GM12878 (cell line): ENCODE measurements around the gene KCNJ14. TPM values are rescaled to one million over a fixed set of nuclear protein-coding genes. Genes with fewer than 3 reads are reported as not detected.

Experiments
- CHD2 ChIP-seq: IDR thresholded peaks from 2 replicates; pipeline ENCODE4 v1.6.1; 2011; ENCODE audit warnings: low read depth, low read length, improper control_type of control experiment, borderline replicate concordance
- HCFC1 ChIP-seq: fragments of 150-350 bp; IDR thresholded peaks from 2 replicates; pipeline ENCODE4 v1.6.1; 2014; ENCODE audit warnings: low read length
- NFYA ChIP-seq: IDR thresholded peaks from 2 replicates; pipeline ENCODE4 v1.6.1; 2011; ENCODE audit warnings: low read depth, mild to moderate bottlenecking, low read length, improper control_type of control experiment, borderline replicate concordance
- PAX8 ChIP-seq: fragments of 450-650 bp; IDR thresholded peaks from 2 replicates; pipeline ENCODE4 v1.6.1; 2017; ENCODE audit warnings: mild to moderate bottlenecking, moderate library complexity
- RFX5 ChIP-seq: IDR thresholded peaks from 2 replicates; pipeline ENCODE4 v1.6.1; 2011; ENCODE audit warnings: low read depth, low read length, improper control_type of control experiment
- SMAD1 ChIP-seq: fragments of 450-650 bp; IDR thresholded peaks from 2 replicates; pipeline ENCODE4 v1.6.1; 2018; ENCODE audit warnings: mild to moderate bottlenecking, low read depth; ENCODE audit not compliant: partially characterized antibody
- ZNF217 ChIP-seq: fragments of 450-650 bp; IDR thresholded peaks from 2 replicates; pipeline ENCODE4 v1.6.1; 2017; ENCODE audit warnings: antibody characterized with exemption, mild to moderate bottlenecking
- polyA plus RNA-seq, 11 experiments: library from polyadenylated mRNA; depleted of rRNA in 4 of 11; unstranded in 6 of 11; stranded (reverse) in 5 of 11; fragments of >200 nt; fragmentation: Nextera tagmentation in 4 of 11; fragmentation: Illumina TruSeq in 1 of 11; extraction: Ambion mirVana in 4 of 11; extraction: Trizol in 1 of 11; gene quantifications; 1 replicate in 1 of 11; 2 replicates in 10 of 11; pipeline versions ENCODE4 v1.2.1 to v1.2.3, GENCODE V29; 2011 to 2016; ENCODE audit warnings: inconsistent platforms in 2 of 11, missing spikeins in 2 of 11, low read depth in 1 of 11
- total RNA-seq, 4 experiments: library from RNA; depleted of rRNA in 3 of 4; stranded (reverse); fragments of >200 nt in 3 of 4; fragmentation: Illumina TruSeq in 1 of 4; extraction: Trizol in 1 of 4; gene quantifications; 2 replicates each; pipeline versions ENCODE4 v1.2.1 to v1.2.3, GENCODE V29; 2013 to 2021
- TF ChIP-seq, protein P1 (sequence below): fragments of 450-650 bp; IDR thresholded peaks from 2 replicates; pipeline ENCODE4 v1.6.1; 2016; ENCODE audit warnings: mild to moderate bottlenecking
- TF ChIP-seq, protein P2 (sequence below): fragments of 450-650 bp; IDR thresholded peaks from 2 replicates; pipeline ENCODE4 v1.6.1; 2014; ENCODE audit warnings: mild to moderate bottlenecking

KCNJ14 gene
- total and polyA plus RNA-seq, 10 of the 15 experiments (the other 5 are each of a cell fraction or from before 2014, with no cell fraction given): 0.24 to 1.4 (median 0.42) TPM

DNA sequence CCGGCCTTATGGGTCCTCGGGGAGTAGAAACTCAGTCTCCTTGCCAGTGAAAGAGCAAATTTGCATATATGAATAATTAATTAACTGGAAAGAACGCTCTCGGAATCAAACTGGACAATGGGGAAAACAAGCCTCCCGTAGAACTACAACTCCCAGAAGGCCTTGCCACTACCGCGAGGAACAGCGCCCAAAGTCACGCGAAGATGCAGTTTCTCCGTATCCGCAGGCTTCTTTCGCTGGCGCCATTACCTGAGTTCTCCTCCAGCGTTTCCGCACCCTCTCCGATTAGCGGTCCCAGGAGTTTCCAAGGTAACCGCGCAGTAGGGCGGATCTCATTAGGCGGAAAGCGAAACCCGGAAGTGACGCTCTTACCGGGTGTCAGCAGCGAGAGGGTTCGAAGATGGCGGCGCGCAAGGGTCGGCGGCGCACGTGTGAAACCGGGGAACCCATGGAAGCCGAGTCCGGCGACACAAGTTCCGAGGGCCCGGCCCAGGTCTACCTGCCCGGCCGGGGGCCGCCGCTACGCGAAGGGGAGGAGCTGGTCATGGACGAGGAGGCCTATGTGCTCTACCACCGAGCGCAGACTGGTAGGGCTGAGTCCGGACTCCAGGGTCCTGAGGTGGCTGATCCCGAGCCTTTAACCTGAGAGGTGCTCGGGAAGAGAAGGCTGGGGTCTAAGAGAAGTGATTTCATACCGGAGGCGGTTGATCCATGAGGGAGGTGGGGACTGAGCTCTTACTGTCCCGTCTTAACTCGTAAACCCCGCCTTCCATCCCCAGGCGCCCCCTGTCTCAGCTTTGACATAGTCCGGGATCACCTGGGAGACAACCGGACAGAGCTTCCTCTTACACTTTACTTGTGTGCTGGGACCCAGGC lies 9.5 kb upstream of the KCNJ14 start, which contains the start of gene GRWD1 (continued):
- TF ChIP-seq HCFC1 (peak; percentile 95), NFYA (no peak), SMAD1 (no peak), RFX5 (no peak), CHD2 (peak; percentile 99), PAX8 (no peak), ZNF217 (no peak)
- TF ChIP-seq, protein P1, sequence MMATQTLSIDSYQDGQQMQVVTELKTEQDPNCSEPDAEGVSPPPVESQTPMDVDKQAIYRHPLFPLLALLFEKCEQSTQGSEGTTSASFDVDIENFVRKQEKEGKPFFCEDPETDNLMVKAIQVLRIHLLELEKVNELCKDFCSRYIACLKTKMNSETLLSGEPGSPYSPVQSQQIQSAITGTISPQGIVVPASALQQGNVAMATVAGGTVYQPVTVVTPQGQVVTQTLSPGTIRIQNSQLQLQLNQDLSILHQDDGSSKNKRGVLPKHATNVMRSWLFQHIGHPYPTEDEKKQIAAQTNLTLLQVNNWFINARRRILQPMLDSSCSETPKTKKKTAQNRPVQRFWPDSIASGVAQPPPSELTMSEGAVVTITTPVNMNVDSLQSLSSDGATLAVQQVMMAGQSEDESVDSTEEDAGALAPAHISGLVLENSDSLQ: 0 out of 2 replicates have a peak, but pooled peaks have one; percentile 29
- TF ChIP-seq, protein P2, sequence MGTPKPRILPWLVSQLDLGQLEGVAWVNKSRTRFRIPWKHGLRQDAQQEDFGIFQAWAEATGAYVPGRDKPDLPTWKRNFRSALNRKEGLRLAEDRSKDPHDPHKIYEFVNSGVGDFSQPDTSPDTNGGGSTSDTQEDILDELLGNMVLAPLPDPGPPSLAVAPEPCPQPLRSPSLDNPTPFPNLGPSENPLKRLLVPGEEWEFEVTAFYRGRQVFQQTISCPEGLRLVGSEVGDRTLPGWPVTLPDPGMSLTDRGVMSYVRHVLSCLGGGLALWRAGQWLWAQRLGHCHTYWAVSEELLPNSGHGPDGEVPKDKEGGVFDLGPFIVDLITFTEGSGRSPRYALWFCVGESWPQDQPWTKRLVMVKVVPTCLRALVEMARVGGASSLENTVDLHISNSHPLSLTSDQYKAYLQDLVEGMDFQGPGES: no peak
